OCI-LY3 (cell line): ENCODE measurements around the gene HOXA9.

Experiments used
- H2AFZ ChIP-seq: fragments of 200-600, 300-600 bp; shearing (Covaris generic); 2 replicates; pipeline ENCODE4 v1.6.0; 2014; ENCODE audit warnings: antibody characterized with exemption, low read depth, low read length
- H3K27ac ChIP-seq: fragments of 200-600, 300-600 bp; sonication (generic); 2 replicates; pipeline ENCODE4 v1.5.1; 2014; ENCODE audit warnings: mild to moderate bottlenecking, low read length, moderate library complexity, mixed read lengths
- H3K27me3 ChIP-seq: fragments of 200-600, 300-600 bp; sonication (generic); 2 replicates; pipeline ENCODE4 v1.6.1; 2014; ENCODE audit warnings: low read depth, low read length, mixed read lengths
- H3K36me3 ChIP-seq: fragments of 200-600, 300-600 bp; sonication (generic); replicated peaks from 2 replicates; pipeline ENCODE3; 2014; ENCODE audit warnings: low read depth, low read length, mixed read lengths
- H3K4me1 ChIP-seq: fragments of 300-600, 200-600 bp; sonication (generic); 2 replicates; pipeline ENCODE4 v1.6.1; 2014; ENCODE audit warnings: low read length, mixed read lengths
- H3K4me2 ChIP-seq: fragments of 200-600, 300-600 bp; sonication (generic); 2 replicates; pipeline ENCODE4 v1.6.1; 2014; ENCODE audit warnings: low read length, mixed read lengths
- H3K4me3 ChIP-seq: fragments of 300-600, 200-600 bp; sonication (generic); 2 replicates; pipeline ENCODE4 v1.5.1; 2014; ENCODE audit warnings: antibody characterized with exemption, mild to moderate bottlenecking, low read length, moderate library complexity
- H3K79me2 ChIP-seq: fragments of 300-600, 200-600 bp; shearing (Covaris generic); 2 replicates; pipeline ENCODE4 v1.6.1; 2014; ENCODE audit warnings: mild to moderate bottlenecking, low read length, mixed read lengths
- H3K9ac ChIP-seq: fragments of 300-600, 200-600 bp; shearing (Covaris generic); 2 replicates; pipeline ENCODE4 v1.6.0; 2014; ENCODE audit warnings: mild to moderate bottlenecking, low read length, moderate library complexity
- H3K9me3 ChIP-seq: fragments of 200-600, 300-600 bp; shearing (Covaris generic); 2 replicates; pipeline ENCODE4 v1.6.1; 2014; ENCODE audit warnings: low read length, mixed read lengths; ENCODE audit not compliant: insufficient read depth
- H4K20me1 ChIP-seq: fragments of 200-600, 300-600 bp; sonication (generic); 2 replicates; pipeline ENCODE4 v1.6.1; 2016; ENCODE audit warnings: low read length, mixed read lengths; ENCODE audit not compliant: insufficient read depth
- CTCF ChIP-seq: fragments of 200-600, 300-600 bp; sonication (generic); IDR thresholded peaks from 2 replicates; pipeline ENCODE4 v1.5.1; 2014; ENCODE audit warnings: antibody characterized with exemption, low read length, low read depth
- EZH2phosphoT487 ChIP-seq: fragments of 200-600 bp; shearing (Covaris generic); IDR thresholded peaks from 2 replicates; pipeline ENCODE4 v1.6.1; 2018; ENCODE audit warnings: antibody characterized with exemption, mixed run types, low read depth

The HOXA9 gene

GRCh38 chr7:27209933-27210440 is 44.6 kb upstream of the HOXA9 start:
- TF ChIP-seq CTCF (no peak), EZH2phosphoT487 (no peak)
- H3K9ac ChIP-seq: no peak overlapping the region
- H3K27ac ChIP-seq: no peak overlapping the region
- no peak overlapping the region for H2AFZ ChIP-seq
- H4K20me1 ChIP-seq: no peaks in the 10 kb centered on the region
- no peaks in the 10 kb centered on the region for H3K79me2 ChIP-seq
- no peaks in the 10 kb centered on the region for H3K27me3 ChIP-seq
- H3K36me3 ChIP-seq: no peaks in the 10 kb centered on the region
- H3K4me3 ChIP-seq: no peak overlapping the region
- H3K9me3 ChIP-seq: no peaks in the 10 kb centered on the region
- no peaks in the 10 kb centered on the region for H3K4me1 ChIP-seq
- H3K4me2 ChIP-seq: no peak overlapping the region

GRCh38 chr7:27208998-27209397 is 43.7 kb upstream of the HOXA9 start:
- Histone ChIP-seq H3K9me3 (no peaks in the 10 kb centered on the region), H3K27me3 (no peaks in the 10 kb centered on the region), H3K79me2 (no peaks in the 10 kb centered on the region), H3K36me3 (no peaks in the 10 kb centered on the region), H3K27ac (no peak overlapping the region), H2AFZ (no peak overlapping the region), H3K4me3 (no peak overlapping the region), H3K9ac (no peak overlapping the region), H3K4me1 (no peaks in the 10 kb centered on the region), H3K4me2 (no peak overlapping the region), H4K20me1 (no peaks in the 10 kb centered on the region)
- no peak for TF ChIP-seq EZH2phosphoT487
- no peak for TF ChIP-seq CTCF

GRCh38 chr7:27207348-27207985 is 42.1 kb upstream of the HOXA9 start:
- H3K4me2 ChIP-seq: no peak overlapping the region
- H3K4me1 ChIP-seq: no peaks in the 10 kb centered on the region
- no peaks in the 10 kb centered on the region for H3K9me3 ChIP-seq
- no peaks in the 10 kb centered on the region for H3K27me3 ChIP-seq
- H3K4me3 ChIP-seq: no peak overlapping the region
- H3K27ac ChIP-seq: no peak overlapping the region
- TF ChIP-seq EZH2phosphoT487 (no peak), CTCF (no peak)
- no peaks in the 10 kb centered on the region for H4K20me1 ChIP-seq
- no peaks in the 10 kb centered on the region for H3K36me3 ChIP-seq
- no peaks in the 10 kb centered on the region for H3K79me2 ChIP-seq
- no peak overlapping the region for H3K9ac ChIP-seq
- no peak overlapping the region for H2AFZ ChIP-seq

- no peaks in the 10 kb centered on the region for H3K27me3 ChIP-seq
- no peaks in the 10 kb centered on the region for H3K9me3 ChIP-seq
- no peak overlapping the region for H2AFZ ChIP-seq
- H3K4me3 ChIP-seq: no peak overlapping the region
- H3K27ac ChIP-seq: no peak overlapping the region
- H4K20me1 ChIP-seq: no peaks in the 10 kb centered on the region
- H3K9ac ChIP-seq: no peak overlapping the region
- peaks cover 14% of the 10 kb centered on the region for H3K4me1 ChIP-seq
- no peak for TF ChIP-seq EZH2phosphoT487
- TF ChIP-seq CTCF: no peak
- H3K36me3 ChIP-seq: no peaks in the 10 kb centered on the region
- no peak overlapping the region for H3K4me2 ChIP-seq
- H3K79me2 ChIP-seq: no peaks in the 10 kb centered on the region
Observed at GRCh38 chr7:27205325-27206280, 40.3 kb upstream of the HOXA9 start.
